ENCODE data around the gene PHYKPL.

- no peak for TF ChIP-seq CTCF (CRISPR knock-in tag; IDR thresholded peaks at IDR 0.05)
- TF ChIP-seq NR2F1 (CRISPR knock-in tag; IDR thresholded peaks at IDR 0.05) = no peak
- TF ChIP-seq POLR2A (IDR thresholded peaks at IDR 0.05; ENCODE audit: insufficient read depth in 1 of 2, low read depth in 2 of 2, low read length in 2 of 2) = no peak
- no peak for TF ChIP-seq MAFG (CRISPR knock-in tag; IDR thresholded peaks at IDR 0.05)
- TF ChIP-seq MAFF (IDR thresholded peaks at IDR 0.05; ENCODE audit: low read depth, low read length) = no peak
- no peak for TF ChIP-seq ZNF589 (CRISPR knock-in tag; conservative IDR thresholded peaks at IDR 0.05)
- TF ChIP-seq SRF (IDR thresholded peaks at IDR 0.05; ENCODE audit: low read depth, low read length) = no peak
- TF ChIP-seq FOXM1 (CRISPR knock-in tag; IDR thresholded peaks at IDR 0.05) = no peak
- TF ChIP-seq CREM (IDR thresholded peaks at IDR 0.05) = no peak
- no peak for TF ChIP-seq CREM (CRISPR knock-in tag; IDR thresholded peaks at IDR 0.05)
- no peak for TF ChIP-seq MXI1 (IDR thresholded peaks at IDR 0.05; ENCODE audit: borderline replicate concordance, low read depth, low read length)
These were observed 13.8 kb downstream of the PHYKPL start for GRCh38 chr5:178218827-178219226.
